ENCODE results near the gene DNAAF8.

Gene DNAAF8

GRCh38 chr16:4734063-4734729 lies at the start of gene DNAAF8, which contains the start of gene ANKS3:
Gene DNAAF8 (plus strand): TSS chr16:4734537. CDS start chr16:4736515, 1,978 bp downstream.
Gene ANKS3 (minus strand): TSS chr16:4734271. CDS start chr16:4730149, 4,122 bp downstream.
- peak; percentile 64 to 77 for DNase-seq (ENCODE audit: low read depth in 2 of 2)

- no peak for DNase-seq (ENCODE audit: low read depth in 2 of 2)
These were observed 49.6 kb upstream of the DNAAF8 start for GRCh38 chr16:4684763-4685162.

- DNase-seq (ENCODE audit: low read depth in 2 of 2), result no peak
These were observed 49.0 kb upstream of the DNAAF8 start for GRCh38 chr16:4685292-4685691.

GRCh38 chr16:4685776-4686496 lies 48.4 kb upstream of the DNAAF8 start:
- DNase-seq (ENCODE audit: low read depth in 2 of 2), result no peak

GRCh38 chr16:4686497-4687210 lies 47.7 kb upstream of the DNAAF8 start:
- no peak for DNase-seq (ENCODE audit: low read depth in 2 of 2)

GRCh38 chr16:4687416-4687815 lies 46.9 kb upstream of the DNAAF8 start:
- DNase-seq (ENCODE audit: low read depth in 2 of 2), result no peak

- DNase-seq (ENCODE audit: low read depth in 2 of 2), result no peak
These were observed 46.2 kb upstream of the DNAAF8 start for GRCh38 chr16:4687946-4688673.

GRCh38 chr16:4688674-4689045 lies 45.7 kb upstream of the DNAAF8 start:
- no peak for DNase-seq (ENCODE audit: low read depth in 2 of 2)

GRCh38 chr16:4689091-4689671 lies 45.2 kb upstream of the DNAAF8 start:
- DNase-seq (ENCODE audit: low read depth in 2 of 2), result no peak

- DNase-seq (ENCODE audit: low read depth in 2 of 2), result no peak
These were observed 44.3 kb upstream of the DNAAF8 start for GRCh38 chr16:4689864-4690704.

- DNase-seq (ENCODE audit: low read depth in 2 of 2), result no peak
These were observed 43.2 kb upstream of the DNAAF8 start for GRCh38 chr16:4690946-4691665.

GRCh38 chr16:4691666-4692412 lies 42.5 kb upstream of the DNAAF8 start:
- DNase-seq (ENCODE audit: low read depth in 2 of 2), result no peak

- no peak for DNase-seq (ENCODE audit: low read depth in 2 of 2)
These were observed 41.7 kb upstream of the DNAAF8 start for GRCh38 chr16:4692460-4693295.

GRCh38 chr16:4693296-4693955 lies 40.9 kb upstream of the DNAAF8 start, which contains the start of gene NUDT16L1:
Gene NUDT16L1 (plus strand): TSS chr16:4693562. CDS start chr16:4693727, 165 bp downstream.
- peak; percentile 95 to 97 for DNase-seq (ENCODE audit: low read depth in 2 of 2)

GRCh38 chr16:4693956-4694641 lies 40.2 kb upstream of the DNAAF8 start:
- peak; percentile 12 to 46 for DNase-seq (ENCODE audit: low read depth in 2 of 2)

- no peak for DNase-seq (ENCODE audit: low read depth in 2 of 2)
These were observed 39.5 kb upstream of the DNAAF8 start for GRCh38 chr16:4694642-4695451.
